Stimulated activated CD8-positive, alpha-beta memory T cell treated with anti-CD3 and anti-CD28 coated beads, Interleukin-12 subunit alpha, Interleukin-12 subunit beta, amount 100 ng/mL, for 24 hours (primary cell): Measurements from ENCODE around the gene NAA25.
"Not testable (repeated sequence)": the region's sequence is repeated elsewhere in the genome, so short reads cannot be mapped to it uniquely, and the experiment has no call there.

Experiments
- DNase-seq: peaks from one replicate; pipeline ENCODE4 v3.0.0-alpha.2; 2020; ENCODE audit errors: extremely low read depth

NAA25 gene

GRCh38 chr12:112116232-112117060 lies 7.9 kb upstream of the NAA25 start:
- no peak for DNase-seq

- no peak for DNase-seq
Observed at GRCh38 chr12:112115259-112116045, 6.9 kb upstream of the NAA25 start.

DNA sequence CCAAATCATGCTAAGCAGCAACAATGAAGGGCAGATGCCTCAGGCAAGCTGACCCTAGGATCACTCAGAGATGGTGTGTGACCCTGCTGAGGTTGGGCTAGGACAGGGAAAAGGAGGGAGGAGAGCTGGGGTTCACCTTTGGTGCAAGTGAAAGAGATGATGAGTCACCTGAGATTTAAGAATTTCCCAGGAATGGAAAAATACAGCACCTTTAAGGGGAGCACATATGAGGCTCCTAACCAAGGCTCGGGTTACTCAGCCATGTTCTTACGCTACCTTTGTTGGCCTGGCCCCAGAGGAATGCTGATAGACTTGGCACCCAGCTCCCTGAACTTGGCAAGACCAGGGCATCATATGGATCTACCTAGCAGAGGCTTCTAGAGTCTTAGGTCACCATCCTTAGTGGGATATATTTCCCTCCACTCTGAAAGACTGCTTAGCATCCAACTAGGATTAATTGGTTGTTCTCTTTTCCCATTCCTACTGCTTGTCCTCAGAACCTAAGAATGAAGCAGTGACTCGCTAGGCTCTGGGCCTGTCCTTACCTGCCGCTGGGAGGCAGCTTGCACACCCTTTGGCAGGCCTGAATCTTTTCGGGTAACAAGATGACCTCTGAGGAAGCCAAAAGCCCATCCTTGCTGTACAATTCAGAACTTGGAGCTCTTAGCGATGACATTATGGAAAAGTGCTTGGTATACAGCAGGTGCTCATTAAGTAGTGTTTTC lies 4.0 kb upstream of the NAA25 start:
- no peak for DNase-seq

DNA sequence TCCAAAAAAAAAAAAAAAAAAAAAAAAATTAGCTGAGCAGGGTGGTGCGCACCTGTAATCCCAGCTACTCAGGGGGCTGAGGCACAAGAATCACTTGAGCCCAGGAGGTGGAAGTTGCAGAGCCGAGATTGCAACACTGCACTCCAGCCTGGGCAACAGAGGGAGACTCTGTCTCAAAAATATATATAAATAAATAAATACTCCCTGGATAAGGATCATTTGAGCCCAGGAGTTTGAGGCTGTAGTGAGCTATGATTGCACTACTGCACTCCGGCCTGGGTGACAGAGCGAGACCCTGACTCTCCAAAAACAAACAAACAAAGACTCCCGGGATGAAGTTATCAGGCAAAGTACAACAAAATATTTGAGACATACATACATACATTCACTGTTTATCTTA lies 3.3 kb upstream of the NAA25 start:
- no peak for DNase-seq

GRCh38 chr12:112110787-112111662 lies 2.4 kb upstream of the NAA25 start:
- DNase-seq = not testable (repeated sequence)

DNA sequence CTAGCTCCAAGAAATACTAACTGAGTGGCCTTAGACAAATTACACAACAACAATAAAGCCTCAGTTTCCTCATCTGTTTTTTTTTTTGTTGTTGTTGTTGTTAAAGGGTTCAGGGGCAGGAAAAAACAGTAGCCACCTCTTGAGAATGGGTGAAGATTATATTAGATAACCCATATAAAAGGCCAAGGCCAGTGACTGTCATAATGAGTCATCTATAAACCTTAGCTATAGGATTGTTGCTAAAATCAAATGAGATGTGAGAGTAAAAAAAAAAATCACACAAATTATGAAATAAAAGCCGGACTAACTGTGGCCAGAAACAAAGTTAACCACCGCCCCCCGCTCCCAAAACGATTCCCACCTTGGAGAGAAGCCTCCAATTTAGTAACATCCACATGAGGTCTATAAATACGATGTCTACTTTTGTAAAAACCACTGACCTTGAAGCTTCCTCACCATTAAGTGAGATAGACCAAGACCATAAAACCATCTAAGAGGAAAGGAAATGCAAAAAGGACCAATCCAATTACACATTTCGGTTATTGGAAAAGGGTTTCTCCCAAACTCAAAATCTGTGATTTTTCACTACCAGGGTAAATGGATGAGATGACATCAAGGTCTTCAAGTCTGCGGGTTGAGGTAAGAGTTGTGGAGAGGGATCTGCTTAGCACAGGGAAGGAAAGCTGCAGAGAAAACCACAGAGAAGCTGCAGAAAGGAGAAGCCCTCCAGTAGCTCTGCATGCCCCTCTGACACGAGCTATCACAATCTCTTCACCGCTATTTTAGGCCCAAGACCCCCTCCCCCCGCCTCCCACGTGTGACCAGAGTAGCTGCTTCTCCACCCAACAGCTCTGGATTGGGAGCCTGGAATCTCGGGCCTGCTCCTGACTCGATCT lies 1.0 kb downstream of the NAA25 start:
- DNase-seq = no peak

GRCh38 chr12:112105891-112106290 lies 2.7 kb downstream of the NAA25 start:
- DNase-seq = no peak

GRCh38 chr12:112103758-112104503 lies 4.7 kb downstream of the NAA25 start:
- DNase-seq = no peak

DNA sequence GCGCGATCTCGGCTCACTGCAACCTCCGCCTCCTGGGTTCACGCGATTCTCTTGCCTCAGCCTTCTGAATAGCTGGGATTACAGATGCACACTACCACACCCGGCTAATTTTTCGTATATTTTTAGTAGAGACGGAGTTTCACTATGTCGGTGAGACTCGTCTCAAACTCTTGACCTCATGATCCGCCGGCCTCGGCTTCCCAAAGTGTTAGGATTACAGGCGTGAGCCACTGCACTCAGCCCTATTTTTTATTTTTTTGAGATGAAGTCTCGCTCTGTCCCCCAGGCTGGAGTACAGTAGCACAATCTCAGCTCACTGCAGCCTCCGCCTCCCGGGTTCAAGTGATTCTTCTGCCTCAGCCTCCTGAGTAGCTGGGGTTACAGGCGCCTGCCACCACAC lies 5.8 kb downstream of the NAA25 start:
- not testable (repeated sequence) for DNase-seq

- no peak for DNase-seq
Observed at GRCh38 chr12:112102127-112102526, 6.5 kb downstream of the NAA25 start.

DNA sequence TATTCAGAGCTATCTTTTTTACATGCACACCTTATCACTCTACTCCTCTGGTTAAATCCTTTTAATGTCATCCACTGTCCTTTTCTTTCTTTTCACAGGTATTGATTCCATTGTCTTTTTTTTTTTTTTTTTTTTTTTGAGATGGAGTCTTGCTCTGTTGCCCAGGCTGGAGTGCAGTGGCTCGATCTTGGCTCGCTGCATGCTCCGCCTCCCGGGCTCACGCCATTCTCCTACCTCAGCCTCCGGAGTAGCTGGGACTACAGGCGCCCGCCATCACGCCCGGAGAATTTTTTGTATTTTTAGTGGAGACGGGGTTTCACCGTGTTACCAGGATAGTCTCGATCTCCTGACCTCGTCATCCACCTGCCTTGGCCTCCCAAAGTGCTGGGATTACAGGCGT lies 8.1 kb downstream of the NAA25 start:
- DNase-seq = not testable (repeated sequence)

DNA sequence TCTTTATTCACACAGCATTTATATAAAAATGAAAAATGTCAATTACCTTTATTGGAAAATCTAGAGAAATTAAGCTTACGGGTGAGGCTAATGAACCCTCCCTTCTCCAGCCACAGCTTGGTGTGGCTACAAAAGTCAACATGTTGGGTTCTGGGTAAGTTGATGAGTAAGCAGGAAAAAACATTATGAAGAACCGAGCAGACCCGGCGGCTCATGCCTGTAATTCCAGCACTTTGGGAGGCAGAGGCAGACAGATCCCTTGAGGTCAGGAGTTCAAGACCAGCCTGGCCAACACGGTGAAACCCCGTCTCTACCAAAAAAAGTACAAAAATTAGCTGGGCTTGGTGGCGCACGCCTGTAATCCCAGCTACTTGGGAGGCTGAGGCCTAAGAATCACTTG lies 10.9 kb downstream of the NAA25 start:
- no peak for DNase-seq

GRCh38 chr12:112096667-112097066 lies 11.9 kb downstream of the NAA25 start:
- DNase-seq = no peak

DNA sequence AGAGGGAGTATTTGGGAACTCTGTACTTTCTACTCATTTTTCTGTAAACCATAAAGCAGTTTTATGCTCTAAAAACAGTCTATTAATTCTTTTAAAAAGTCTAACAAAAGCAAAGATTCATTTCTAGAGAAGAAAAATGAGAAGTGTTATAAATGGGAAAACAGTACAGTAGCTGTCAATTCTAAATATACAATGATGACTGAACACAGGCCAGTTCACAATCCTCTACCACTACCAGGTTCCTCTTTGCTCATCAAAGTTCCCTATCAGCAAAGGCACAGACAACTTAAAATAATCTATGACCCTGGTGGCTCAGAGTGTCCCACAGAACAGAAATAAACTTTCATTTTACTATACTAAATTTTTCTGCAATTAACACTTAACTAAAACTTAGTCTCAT lies 12.5 kb downstream of the NAA25 start:
- DNase-seq = no peak

- no peak for DNase-seq
Observed at GRCh38 chr12:112091563-112091962, 17.0 kb downstream of the NAA25 start.

GRCh38 chr12:112087851-112088250 lies 20.7 kb downstream of the NAA25 start:
- no peak for DNase-seq

DNA sequence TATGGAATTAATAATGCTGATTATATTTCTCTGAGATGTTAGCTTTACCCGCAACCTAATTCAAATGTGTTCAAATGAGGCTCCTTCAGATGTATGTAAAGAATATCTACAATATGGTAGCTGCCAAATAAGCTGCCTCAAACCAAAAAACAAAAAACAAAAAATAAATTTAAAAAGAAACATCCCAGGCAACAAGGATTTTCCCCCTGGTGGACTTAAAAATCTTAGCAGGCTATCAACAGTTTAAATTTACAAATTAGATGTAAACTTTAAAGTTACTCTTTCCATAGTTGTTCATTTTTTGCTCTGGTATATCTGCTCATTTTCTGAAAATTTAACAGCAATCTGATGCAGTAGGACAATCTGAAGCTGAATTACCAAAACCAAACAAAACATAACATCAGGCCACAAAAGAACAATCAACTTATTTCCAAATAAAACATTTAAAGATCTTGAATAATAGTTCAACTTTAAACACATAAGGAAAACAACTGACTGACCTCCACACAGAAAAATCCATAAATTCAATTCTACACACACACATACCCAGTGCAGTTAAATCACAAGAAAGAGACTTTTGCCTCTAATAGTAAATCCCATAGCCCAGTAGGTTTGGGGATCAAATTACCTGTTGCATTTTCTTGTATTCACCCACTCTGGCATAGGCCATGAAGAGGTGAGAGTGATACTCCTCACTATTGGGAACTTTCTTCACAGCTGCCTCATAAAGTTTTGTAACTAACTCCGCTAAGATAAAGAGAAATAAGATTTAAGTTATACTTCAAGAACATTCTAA lies 21.3 kb downstream of the NAA25 start:
- no peak for DNase-seq

DNA sequence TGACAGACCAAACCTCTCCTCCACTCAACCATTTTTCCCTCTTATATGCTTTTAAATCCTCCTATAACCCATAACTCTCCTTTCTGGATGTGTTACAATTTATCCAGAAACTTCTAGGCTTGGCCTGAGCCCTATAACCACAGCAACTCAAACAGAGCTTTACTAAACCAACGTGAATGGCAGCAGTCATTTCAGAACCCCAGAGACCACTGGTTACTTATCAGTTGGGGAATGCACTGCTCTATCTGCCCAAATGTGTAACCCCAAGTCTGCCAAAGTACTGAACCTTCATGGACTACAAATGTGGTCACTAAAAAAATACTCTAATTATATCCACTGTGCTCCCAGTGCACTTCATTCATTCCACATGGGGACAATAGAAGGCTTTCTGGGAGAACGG lies 42.0 kb downstream of the NAA25 start:
- DNase-seq = no peak

GRCh38 chr12:112063273-112063672 lies 45.3 kb downstream of the NAA25 start:
- DNase-seq = no peak
